GM12878 (cell line): ENCODE results near the gene EGFL8. TPM values are rescaled to one million over a fixed set of nuclear protein-coding genes. Genes with fewer than 3 reads are reported as not detected.

Source experiments
- BRCA1 ChIP-seq: IDR thresholded peaks from 2 replicates; pipeline ENCODE4 v1.6.1; 2011; ENCODE audit warnings: low read depth, low read length, improper control_type of control experiment
- CBFB ChIP-seq: IDR thresholded peaks from 2 replicates; pipeline ENCODE4 v1.6.1; 2016; ENCODE audit warnings: antibody characterized with exemption, low read depth
- CBX3 ChIP-seq: fragments of 200-600 bp; sonication (generic); IDR thresholded peaks from 2 replicates; pipeline ENCODE4 v1.6.1; 2016; ENCODE audit warnings: low read depth, borderline replicate concordance
- FOXK2 ChIP-seq: fragments of 450-650 bp; IDR thresholded peaks from 2 replicates; pipeline ENCODE4 v1.6.1; 2017; ENCODE audit warnings: mild to moderate bottlenecking, moderate library complexity
- GATAD2B ChIP-seq: fragments of 450-650 bp; conservative IDR thresholded peaks from 2 replicates; pipeline ENCODE4 v1.6.1; 2017; ENCODE audit warnings: low read depth, mild to moderate bottlenecking, moderate library complexity
- HCFC1 ChIP-seq: fragments of 150-350 bp; IDR thresholded peaks from 2 replicates; pipeline ENCODE4 v1.6.1; 2014; ENCODE audit warnings: low read length
- HDAC6 ChIP-seq: fragments of 200-600 bp; sonication (generic); IDR thresholded peaks from one replicate; pipeline ENCODE4 v1.8.0; 2017; ENCODE audit warnings: antibody characterized with exemption; ENCODE audit not compliant: unreplicated experiment
- JUND ChIP-seq: IDR thresholded peaks from 2 replicates; pipeline ENCODE4 v1.6.1; 2012; ENCODE audit warnings: low read depth, mild to moderate bottlenecking, low read length, improper control_type of control experiment, moderate library complexity
- MEF2B ChIP-seq: fragments of 450-650 bp; IDR thresholded peaks from 2 replicates; pipeline ENCODE4 v1.6.1; 2018; ENCODE audit warnings: mild to moderate bottlenecking, moderate library complexity; ENCODE audit not compliant: partially characterized antibody, poor library complexity, severe bottlenecking
- MTA2 ChIP-seq: fragments of 450-650 bp; IDR thresholded peaks from 2 replicates; pipeline ENCODE4 v1.6.1; 2016; ENCODE audit warnings: low read depth, mild to moderate bottlenecking, moderate library complexity
- MTA3 ChIP-seq: IDR thresholded peaks from 2 replicates; pipeline ENCODE4 v1.6.1; 2012; ENCODE audit warnings: low read length, inconsistent platforms, borderline replicate concordance
- NFYB ChIP-seq: IDR thresholded peaks from 2 replicates; pipeline ENCODE4 v1.6.1; 2011; ENCODE audit warnings: low read depth, mild to moderate bottlenecking, low read length, improper control_type of control experiment, moderate library complexity; ENCODE audit not compliant: insufficient read depth
- NRF1 ChIP-seq: conservative IDR thresholded peaks from 2 replicates; pipeline ENCODE4 v1.6.1; 2011; ENCODE audit warnings: mild to moderate bottlenecking, low read depth, low read length, improper control_type of control experiment
- RBBP5 ChIP-seq: fragments of 200-600 bp; sonication (generic); conservative IDR thresholded peaks from 2 replicates; pipeline ENCODE4 v1.6.1; 2016
- SREBF1 ChIP-seq: IDR thresholded peaks from 2 replicates; pipeline ENCODE4 v1.6.1; 2012; ENCODE audit warnings: mild to moderate bottlenecking, low read length
- TCF7 ChIP-seq: IDR thresholded peaks from 2 replicates; pipeline ENCODE4 v1.6.1; 2014; ENCODE audit warnings: antibody characterized with exemption, borderline replicate concordance
- ZNF217 ChIP-seq: fragments of 450-650 bp; IDR thresholded peaks from 2 replicates; pipeline ENCODE4 v1.6.1; 2017; ENCODE audit warnings: antibody characterized with exemption, mild to moderate bottlenecking
- ZNF384 ChIP-seq: IDR thresholded peaks from 2 replicates; pipeline ENCODE4 v1.6.1; 2012; ENCODE audit warnings: low read depth, mild to moderate bottlenecking, low read length, improper control_type of control experiment, borderline replicate concordance
- polyA plus RNA-seq, 11 experiments: library from polyadenylated mRNA; depleted of rRNA in 4 of 11; unstranded in 6 of 11; stranded (reverse) in 5 of 11; fragments of >200 nt; fragmentation: Nextera tagmentation in 4 of 11; fragmentation: Illumina TruSeq in 1 of 11; extraction: Ambion mirVana in 4 of 11; extraction: Trizol in 1 of 11; gene quantifications; 1 replicate in 1 of 11; 2 replicates in 10 of 11; pipeline versions ENCODE4 v1.2.1 to v1.2.3, GENCODE V29; 2011 to 2016; ENCODE audit warnings: inconsistent platforms in 2 of 11, missing spikeins in 2 of 11, low read depth in 1 of 11
- total RNA-seq, 4 experiments: library from RNA; depleted of rRNA in 3 of 4; stranded (reverse); fragments of >200 nt in 3 of 4; fragmentation: Illumina TruSeq in 1 of 4; extraction: Trizol in 1 of 4; gene quantifications; 2 replicates each; pipeline versions ENCODE4 v1.2.1 to v1.2.3, GENCODE V29; 2013 to 2021
- TF ChIP-seq, protein P1 (sequence below), 3 experiments: IDR thresholded peaks in 2 of 3; conservative IDR thresholded peaks in 1 of 3; 2 replicates each; pipeline ENCODE4 v1.5.1; 2011; ENCODE audit warnings: low read depth in 3 of 3, low read length in 3 of 3, mild to moderate bottlenecking in 3 of 3, control low read depth in 2 of 3, moderate library complexity in 2 of 3, inconsistent platforms in 1 of 3, mixed read lengths in 1 of 3; ENCODE audit not compliant: control insufficient read depth in 2 of 3, insufficient read depth in 1 of 3; ENCODE audit errors: extremely low read depth in 1 of 3
- TF ChIP-seq, protein P2 (sequence below): fragments of 450-650 bp; IDR thresholded peaks from 2 replicates; pipeline ENCODE4 v1.6.1; 2017; ENCODE audit warnings: mild to moderate bottlenecking, low read depth, inconsistent platforms; ENCODE audit not compliant: poor library complexity, severe bottlenecking
- TF ChIP-seq, protein P3 (sequence below): IDR thresholded peaks from 2 replicates; pipeline ENCODE4 v1.6.1; 2012; ENCODE audit warnings: low read depth, low read length, improper control_type of control experiment
- TF ChIP-seq, protein P4 (sequence below): IDR thresholded peaks from 2 replicates; pipeline ENCODE4 v1.6.1; 2012; ENCODE audit warnings: improper control_type of control experiment, low read depth, low read length; ENCODE audit not compliant: insufficient replicate concordance

Gene EGFL8
- total and polyA plus RNA-seq, 10 of the 15 experiments (the other 5 are each of a cell fraction or from before 2014, with no cell fraction given) = 0.07 to 3.5 (median 1.4) TPM

DNA sequence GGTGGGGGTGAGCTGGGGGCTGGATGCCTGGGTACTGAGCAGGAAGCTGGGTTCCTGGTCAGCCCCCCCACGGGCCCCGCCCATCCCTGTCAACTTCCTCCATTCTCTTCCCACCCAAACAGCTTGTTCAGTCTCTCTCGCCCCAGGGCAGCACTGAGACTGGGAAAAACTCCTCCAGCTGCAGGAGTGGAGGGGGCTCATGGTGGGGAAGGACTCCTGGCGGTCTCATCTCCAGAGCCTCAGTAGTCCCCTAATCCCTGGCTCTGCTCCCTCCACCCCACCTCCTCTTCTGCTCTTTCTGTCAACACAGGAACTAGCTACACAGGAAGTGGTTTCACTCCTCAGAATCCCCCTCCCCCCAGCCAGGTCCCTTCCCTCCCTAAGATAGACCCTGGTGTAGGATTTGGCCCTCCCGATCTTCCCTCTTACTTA is 28.2 kb downstream of the EGFL8 start, which contains the start of gene GPSM3 (continued):
- TF ChIP-seq, protein P1, sequence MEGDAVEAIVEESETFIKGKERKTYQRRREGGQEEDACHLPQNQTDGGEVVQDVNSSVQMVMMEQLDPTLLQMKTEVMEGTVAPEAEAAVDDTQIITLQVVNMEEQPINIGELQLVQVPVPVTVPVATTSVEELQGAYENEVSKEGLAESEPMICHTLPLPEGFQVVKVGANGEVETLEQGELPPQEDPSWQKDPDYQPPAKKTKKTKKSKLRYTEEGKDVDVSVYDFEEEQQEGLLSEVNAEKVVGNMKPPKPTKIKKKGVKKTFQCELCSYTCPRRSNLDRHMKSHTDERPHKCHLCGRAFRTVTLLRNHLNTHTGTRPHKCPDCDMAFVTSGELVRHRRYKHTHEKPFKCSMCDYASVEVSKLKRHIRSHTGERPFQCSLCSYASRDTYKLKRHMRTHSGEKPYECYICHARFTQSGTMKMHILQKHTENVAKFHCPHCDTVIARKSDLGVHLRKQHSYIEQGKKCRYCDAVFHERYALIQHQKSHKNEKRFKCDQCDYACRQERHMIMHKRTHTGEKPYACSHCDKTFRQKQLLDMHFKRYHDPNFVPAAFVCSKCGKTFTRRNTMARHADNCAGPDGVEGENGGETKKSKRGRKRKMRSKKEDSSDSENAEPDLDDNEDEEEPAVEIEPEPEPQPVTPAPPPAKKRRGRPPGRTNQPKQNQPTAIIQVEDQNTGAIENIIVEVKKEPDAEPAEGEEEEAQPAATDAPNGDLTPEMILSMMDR (IDR thresholded peaks at IDR 0.05 in 2 of 3, conservative IDR thresholded peaks at IDR 0.05 in 1 of 3; ENCODE audit: control insufficient read depth in 2 of 3, extremely low read depth in 1 of 3, insufficient read depth in 1 of 3, low read depth in 3 of 3, low read length in 3 of 3) = no peak
- 0 out of 2 replicates have a peak, but pooled peaks have one; percentile 29 for TF ChIP-seq GATAD2B
- peak; percentile 71 for TF ChIP-seq FOXK2
- TF ChIP-seq, protein P2, sequence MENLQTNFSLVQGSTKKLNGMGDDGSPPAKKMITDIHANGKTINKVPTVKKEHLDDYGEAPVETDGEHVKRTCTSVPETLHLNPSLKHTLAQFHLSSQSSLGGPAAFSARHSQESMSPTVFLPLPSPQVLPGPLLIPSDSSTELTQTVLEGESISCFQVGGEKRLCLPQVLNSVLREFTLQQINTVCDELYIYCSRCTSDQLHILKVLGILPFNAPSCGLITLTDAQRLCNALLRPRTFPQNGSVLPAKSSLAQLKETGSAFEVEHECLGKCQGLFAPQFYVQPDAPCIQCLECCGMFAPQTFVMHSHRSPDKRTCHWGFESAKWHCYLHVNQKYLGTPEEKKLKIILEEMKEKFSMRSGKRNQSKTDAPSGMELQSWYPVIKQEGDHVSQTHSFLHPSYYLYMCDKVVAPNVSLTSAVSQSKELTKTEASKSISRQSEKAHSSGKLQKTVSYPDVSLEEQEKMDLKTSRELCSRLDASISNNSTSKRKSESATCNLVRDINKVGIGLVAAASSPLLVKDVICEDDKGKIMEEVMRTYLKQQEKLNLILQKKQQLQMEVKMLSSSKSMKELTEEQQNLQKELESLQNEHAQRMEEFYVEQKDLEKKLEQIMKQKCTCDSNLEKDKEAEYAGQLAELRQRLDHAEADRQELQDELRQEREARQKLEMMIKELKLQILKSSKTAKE = peak; percentile 22
- no peak for TF ChIP-seq BRCA1
- TF ChIP-seq, protein P3, sequence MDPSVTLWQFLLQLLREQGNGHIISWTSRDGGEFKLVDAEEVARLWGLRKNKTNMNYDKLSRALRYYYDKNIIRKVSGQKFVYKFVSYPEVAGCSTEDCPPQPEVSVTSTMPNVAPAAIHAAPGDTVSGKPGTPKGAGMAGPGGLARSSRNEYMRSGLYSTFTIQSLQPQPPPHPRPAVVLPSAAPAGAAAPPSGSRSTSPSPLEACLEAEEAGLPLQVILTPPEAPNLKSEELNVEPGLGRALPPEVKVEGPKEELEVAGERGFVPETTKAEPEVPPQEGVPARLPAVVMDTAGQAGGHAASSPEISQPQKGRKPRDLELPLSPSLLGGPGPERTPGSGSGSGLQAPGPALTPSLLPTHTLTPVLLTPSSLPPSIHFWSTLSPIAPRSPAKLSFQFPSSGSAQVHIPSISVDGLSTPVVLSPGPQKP = no peak
- TF ChIP-seq, protein P4, sequence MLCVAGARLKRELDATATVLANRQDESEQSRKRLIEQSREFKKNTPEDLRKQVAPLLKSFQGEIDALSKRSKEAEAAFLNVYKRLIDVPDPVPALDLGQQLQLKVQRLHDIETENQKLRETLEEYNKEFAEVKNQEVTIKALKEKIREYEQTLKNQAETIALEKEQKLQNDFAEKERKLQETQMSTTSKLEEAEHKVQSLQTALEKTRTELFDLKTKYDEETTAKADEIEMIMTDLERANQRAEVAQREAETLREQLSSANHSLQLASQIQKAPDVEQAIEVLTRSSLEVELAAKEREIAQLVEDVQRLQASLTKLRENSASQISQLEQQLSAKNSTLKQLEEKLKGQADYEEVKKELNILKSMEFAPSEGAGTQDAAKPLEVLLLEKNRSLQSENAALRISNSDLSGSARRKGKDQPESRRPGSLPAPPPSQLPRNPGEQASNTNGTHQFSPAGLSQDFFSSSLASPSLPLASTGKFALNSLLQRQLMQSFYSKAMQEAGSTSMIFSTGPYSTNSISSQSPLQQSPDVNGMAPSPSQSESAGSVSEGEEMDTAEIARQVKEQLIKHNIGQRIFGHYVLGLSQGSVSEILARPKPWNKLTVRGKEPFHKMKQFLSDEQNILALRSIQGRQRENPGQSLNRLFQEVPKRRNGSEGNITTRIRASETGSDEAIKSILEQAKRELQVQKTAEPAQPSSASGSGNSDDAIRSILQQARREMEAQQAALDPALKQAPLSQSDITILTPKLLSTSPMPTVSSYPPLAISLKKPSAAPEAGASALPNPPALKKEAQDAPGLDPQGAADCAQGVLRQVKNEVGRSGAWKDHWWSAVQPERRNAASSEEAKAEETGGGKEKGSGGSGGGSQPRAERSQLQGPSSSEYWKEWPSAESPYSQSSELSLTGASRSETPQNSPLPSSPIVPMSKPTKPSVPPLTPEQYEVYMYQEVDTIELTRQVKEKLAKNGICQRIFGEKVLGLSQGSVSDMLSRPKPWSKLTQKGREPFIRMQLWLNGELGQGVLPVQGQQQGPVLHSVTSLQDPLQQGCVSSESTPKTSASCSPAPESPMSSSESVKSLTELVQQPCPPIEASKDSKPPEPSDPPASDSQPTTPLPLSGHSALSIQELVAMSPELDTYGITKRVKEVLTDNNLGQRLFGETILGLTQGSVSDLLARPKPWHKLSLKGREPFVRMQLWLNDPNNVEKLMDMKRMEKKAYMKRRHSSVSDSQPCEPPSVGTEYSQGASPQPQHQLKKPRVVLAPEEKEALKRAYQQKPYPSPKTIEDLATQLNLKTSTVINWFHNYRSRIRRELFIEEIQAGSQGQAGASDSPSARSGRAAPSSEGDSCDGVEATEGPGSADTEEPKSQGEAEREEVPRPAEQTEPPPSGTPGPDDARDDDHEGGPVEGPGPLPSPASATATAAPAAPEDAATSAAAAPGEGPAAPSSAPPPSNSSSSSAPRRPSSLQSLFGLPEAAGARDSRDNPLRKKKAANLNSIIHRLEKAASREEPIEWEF = no peak
- no peak for TF ChIP-seq NFYB
- no peak for TF ChIP-seq TCF7
- no peak for TF ChIP-seq CBX3
- no peak for TF ChIP-seq ZNF384
- TF ChIP-seq MTA2 = peak; percentile 42; the same call in 1 of the 2 replicates
- TF ChIP-seq RBBP5 = no peak
- no peak for TF ChIP-seq NRF1
- no peak for TF ChIP-seq ZNF217
- TF ChIP-seq MEF2B = no peak
- TF ChIP-seq HCFC1 = no peak; the same call in 1 of the 2 replicates
- TF ChIP-seq HDAC6 = no peak
- TF ChIP-seq SREBF1 = no peak
- TF ChIP-seq CBFB = peak; percentile 65; the same call in 1 of the 2 replicates
- TF ChIP-seq JUND = no peak
- TF ChIP-seq MTA3 = no peak
